HepG2 (cell line): Measurements from ENCODE around the gene ANKS3. TPM values are rescaled to one million over a fixed set of nuclear protein-coding genes. Genes with fewer than 3 reads are reported as not detected.

Source experiments
- ATF1 ChIP-seq: IDR thresholded peaks from 2 replicates; pipeline ENCODE4 v1.6.1; 2016; ENCODE audit warnings: mild to moderate bottlenecking, control low read depth
- EED ChIP-seq: sonication (generic); formaldehyde crosslinking; IDR thresholded peaks from 2 replicates; pipeline ENCODE4 v1.5.0; 2020; ENCODE audit warnings: mild to moderate bottlenecking, missing genetic modification reagents
- EZH2 ChIP-seq: conservative IDR thresholded peaks from 2 replicates; pipeline ENCODE4 v1.6.1; 2012; ENCODE audit warnings: mild to moderate bottlenecking, low read depth, low read length, moderate library complexity
- FOXP1 ChIP-seq, 2 experiments: fragments of 450-650 bp in 1 of 2; IDR thresholded peaks; 2 replicates each; pipeline ENCODE4 v1.6.1; 2017 to 2018; ENCODE audit warnings: antibody characterized with exemption in 1 of 2
- HNRNPK ChIP-seq: fragments of 200-400 bp; formaldehyde crosslinking; IDR thresholded peaks from 2 replicates; pipeline ENCODE4 v1.6.1; 2018; ENCODE audit warnings: low read length, low read depth, moderate library complexity, mild to moderate bottlenecking; ENCODE audit not compliant: poor library complexity, severe bottlenecking
- KDM5A ChIP-seq: fragments of 200-600 bp; sonication (generic); IDR thresholded peaks from 2 replicates; pipeline ENCODE4 v1.7.0; 2018; ENCODE audit warnings: antibody characterized with exemption, mild to moderate bottlenecking, low read length, borderline replicate concordance
- KLF11 ChIP-seq: IDR thresholded peaks from 2 replicates; pipeline ENCODE4 v1.6.1; 2016; ENCODE audit warnings: missing compliant biosample characterization
- MEIS1 ChIP-seq: sonication (generic); formaldehyde crosslinking; IDR thresholded peaks from 2 replicates; pipeline ENCODE4 v1.9.0; 2021; ENCODE audit warnings: mild to moderate bottlenecking, missing genetic modification reagents, moderate library complexity, borderline replicate concordance
- NCOA1 ChIP-seq: sonication (generic); formaldehyde crosslinking; IDR thresholded peaks from 2 replicates; pipeline ENCODE4 v1.9.0; 2021; ENCODE audit warnings: missing genetic modification reagents
- NFE2L2 ChIP-seq: fragments of 150-350 bp; IDR thresholded peaks from 2 replicates; pipeline ENCODE4 v1.6.1; 2014; ENCODE audit warnings: low read length
- PRMT3 ChIP-seq: sonication (generic); formaldehyde crosslinking; IDR thresholded peaks from 2 replicates; pipeline ENCODE4 v1.8.1; 2022; ENCODE audit warnings: low read depth, mild to moderate bottlenecking, moderate library complexity, missing genetic modification reagents, borderline replicate concordance
- SOX13 ChIP-seq, 3 experiments: fragments of 450-650 bp in 1 of 3; sonication (generic) in 1 of 3; formaldehyde crosslinking in 1 of 3; IDR thresholded peaks in 2 of 3; conservative IDR thresholded peaks in 1 of 3; 2 replicates each; pipeline versions ENCODE4 v1.5.0 to v1.6.1; 2016 to 2020; ENCODE audit warnings: antibody characterized with exemption in 1 of 3, mild to moderate bottlenecking in 1 of 3, missing compliant biosample characterization in 1 of 3, missing genetic modification reagents in 1 of 3, moderate library complexity in 1 of 3
- STAG1 ChIP-seq: sonication (generic); formaldehyde crosslinking; IDR thresholded peaks from 2 replicates; pipeline ENCODE4 v1.4.0; 2020; ENCODE audit warnings: missing genetic modification reagents
- ZC3H13 ChIP-seq: sonication (generic); formaldehyde crosslinking; IDR thresholded peaks from 2 replicates; pipeline ENCODE4 v1.8.1; 2023; ENCODE audit warnings: mild to moderate bottlenecking, missing genetic modification reagents, moderate library complexity
- ZNF44 ChIP-seq: sonication (generic); formaldehyde crosslinking; IDR thresholded peaks from 2 replicates; pipeline ENCODE4 v1.5.1; 2020; ENCODE audit warnings: mild to moderate bottlenecking, missing genetic modification reagents
- ZNF598 ChIP-seq: sonication (generic); formaldehyde crosslinking; IDR thresholded peaks from 2 replicates; pipeline ENCODE4 v1.5.1; 2020; ENCODE audit warnings: mild to moderate bottlenecking, missing genetic modification reagents, borderline replicate concordance
- ZNF605 ChIP-seq: sonication (generic); formaldehyde crosslinking; IDR thresholded peaks from 2 replicates; pipeline ENCODE4 v1.8.0; 2022; ENCODE audit warnings: mild to moderate bottlenecking, missing genetic modification reagents
- ZNF782 ChIP-seq: sonication (generic); formaldehyde crosslinking; IDR thresholded peaks from 2 replicates; pipeline ENCODE4 v1.4.0; 2020; ENCODE audit warnings: missing genetic modification reagents, mild to moderate bottlenecking, borderline replicate concordance
- polyA plus RNA-seq, 8 experiments: library from polyadenylated mRNA; depleted of rRNA in 3 of 8; stranded (reverse) in 7 of 8; unstranded in 1 of 8; fragments of >200 nt; fragmentation: Illumina TruSeq in 4 of 8; extraction: Trizol in 4 of 8; gene quantifications; 2 replicates each; pipeline versions ENCODE4 v1.2.1 to v1.2.3, GENCODE V29; 2011 to 2016; ENCODE audit warnings: low read depth in 4 of 8, missing spikeins in 1 of 8, mixed read lengths in 1 of 8; ENCODE audit not compliant: insufficient read depth in 1 of 8
- total RNA-seq, 5 experiments: library from RNA; depleted of rRNA; stranded (reverse); fragments of >200 nt; fragmentation: Illumina TruSeq; extraction: Trizol; gene quantifications; 2 replicates each; pipeline ENCODE4 v1.2.3, GENCODE V29; 2016; ENCODE audit warnings: low read depth in 1 of 5
- TF ChIP-seq, protein P1 (sequence below): sonication (generic); formaldehyde crosslinking; IDR thresholded peaks from 2 replicates; pipeline ENCODE4 v1.9.0; 2021; ENCODE audit warnings: missing genetic modification reagents, borderline replicate concordance
- TF ChIP-seq, protein P2 (sequence below): sonication (generic); formaldehyde crosslinking; IDR thresholded peaks from 2 replicates; pipeline ENCODE4 v1.4.0; 2020; ENCODE audit warnings: missing genetic modification reagents, borderline replicate concordance
- TF ChIP-seq, protein P3 (sequence below): sonication (generic); formaldehyde crosslinking; IDR thresholded peaks from 2 replicates; pipeline ENCODE4 v1.8.1; 2023; ENCODE audit warnings: mild to moderate bottlenecking, inconsistent platforms, moderate library complexity, missing genetic modification reagents, borderline replicate concordance

ANKS3 gene
- total and polyA plus RNA-seq, 2 of the 13 experiments (the other 11 are each of a cell fraction or from before 2014, with no cell fraction given) = 11.4 to 15.9 TPM

DNA sequence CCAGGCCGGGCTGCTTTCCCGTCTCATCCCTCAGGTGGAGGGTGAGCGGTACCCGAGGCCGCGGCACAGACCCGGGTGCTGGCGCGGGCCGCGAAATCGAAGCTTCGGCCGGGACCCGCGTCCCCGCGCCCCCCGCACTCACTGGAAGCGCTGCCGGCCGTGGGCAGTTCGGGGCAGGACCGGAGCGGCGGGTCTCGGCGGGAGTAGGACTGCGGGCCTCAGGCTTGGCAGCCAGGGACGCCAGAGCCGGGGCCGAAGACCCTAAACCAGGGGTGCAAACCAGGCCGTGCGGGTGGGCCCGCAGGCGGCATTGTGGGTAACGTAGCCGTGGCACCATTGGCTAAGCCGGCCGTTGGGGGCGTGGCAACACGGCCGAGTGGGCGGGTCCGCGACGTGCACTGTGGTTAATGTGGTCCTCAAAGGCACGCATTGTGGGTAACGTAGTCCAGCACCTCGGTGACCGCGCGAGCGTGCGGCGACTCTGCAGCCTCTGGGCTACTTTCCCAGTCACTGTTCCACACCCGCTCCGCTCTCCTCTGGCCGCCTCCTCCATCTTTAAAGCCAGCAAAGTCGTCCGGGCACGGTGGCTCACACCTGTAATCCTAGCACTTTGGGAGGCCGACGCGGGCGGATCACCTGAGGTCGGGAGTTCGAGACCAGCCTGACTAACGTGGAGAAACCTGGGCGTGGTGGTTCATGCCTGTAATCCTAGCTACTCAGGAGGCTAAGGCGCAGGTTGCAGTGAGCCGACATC lies 33.0 kb upstream of the ANKS3 start, which contains the start of gene ZNF500 (continued):
- TF ChIP-seq ZC3H13 (CRISPR knock-in tag) (no peak; the same call in 1 of the 2 replicates), ZNF605 (CRISPR knock-in tag) (peak; percentile 75), HNRNPK (peak; percentile 34), STAG1 (CRISPR knock-in tag) (no peak), PRMT3 (CRISPR knock-in tag) (no peak), ZNF44 (CRISPR knock-in tag) (no peak), MEIS1 (CRISPR knock-in tag) (no peak), NFE2L2 (no peak), FOXP1 (IDR thresholded peaks at IDR 0.05) (no peak), FOXP1 (CRISPR knock-in tag; IDR thresholded peaks at IDR 0.05) (no peak), KDM5A (peak; percentile 79), KLF11 (0 out of 2 replicates have a peak, but pooled peaks have one; percentile 68), ZNF782 (CRISPR knock-in tag) (peak; percentile 53; the same call in 1 of the 2 replicates), SOX13 (IDR thresholded peaks at IDR 0.05) (no peak), SOX13 (CRISPR knock-in tag; conservative IDR thresholded peaks at IDR 0.05 in 1 of 2, IDR thresholded peaks at IDR 0.05 in 1 of 2) (no peak), ZNF598 (peak; percentile 82; the same call in 1 of the 2 replicates), ATF1 (CRISPR knock-in tag) (no peak), NCOA1 (no peak), EZH2 (no peak), EED (CRISPR knock-in tag) (no peak)
- TF ChIP-seq, protein P1, sequence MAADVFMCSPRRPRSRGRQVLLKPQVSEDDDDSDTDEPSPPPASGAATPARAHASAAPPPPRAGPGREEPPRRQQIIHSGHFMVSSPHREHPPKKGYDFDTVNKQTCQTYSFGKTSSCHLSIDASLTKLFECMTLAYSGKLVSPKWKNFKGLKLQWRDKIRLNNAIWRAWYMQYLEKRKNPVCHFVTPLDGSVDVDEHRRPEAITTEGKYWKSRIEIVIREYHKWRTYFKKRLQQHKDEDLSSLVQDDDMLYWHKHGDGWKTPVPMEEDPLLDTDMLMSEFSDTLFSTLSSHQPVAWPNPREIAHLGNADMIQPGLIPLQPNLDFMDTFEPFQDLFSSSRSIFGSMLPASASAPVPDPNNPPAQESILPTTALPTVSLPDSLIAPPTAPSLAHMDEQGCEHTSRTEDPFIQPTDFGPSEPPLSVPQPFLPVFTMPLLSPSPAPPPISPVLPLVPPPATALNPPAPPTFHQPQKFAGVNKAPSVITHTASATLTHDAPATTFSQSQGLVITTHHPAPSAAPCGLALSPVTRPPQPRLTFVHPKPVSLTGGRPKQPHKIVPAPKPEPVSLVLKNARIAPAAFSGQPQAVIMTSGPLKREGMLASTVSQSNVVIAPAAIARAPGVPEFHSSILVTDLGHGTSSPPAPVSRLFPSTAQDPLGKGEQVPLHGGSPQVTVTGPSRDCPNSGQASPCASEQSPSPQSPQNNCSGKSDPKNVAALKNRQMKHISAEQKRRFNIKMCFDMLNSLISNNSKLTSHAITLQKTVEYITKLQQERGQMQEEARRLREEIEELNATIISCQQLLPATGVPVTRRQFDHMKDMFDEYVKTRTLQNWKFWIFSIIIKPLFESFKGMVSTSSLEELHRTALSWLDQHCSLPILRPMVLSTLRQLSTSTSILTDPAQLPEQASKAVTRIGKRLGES (CRISPR knock-in tag) = no peak
- TF ChIP-seq, protein P2, sequence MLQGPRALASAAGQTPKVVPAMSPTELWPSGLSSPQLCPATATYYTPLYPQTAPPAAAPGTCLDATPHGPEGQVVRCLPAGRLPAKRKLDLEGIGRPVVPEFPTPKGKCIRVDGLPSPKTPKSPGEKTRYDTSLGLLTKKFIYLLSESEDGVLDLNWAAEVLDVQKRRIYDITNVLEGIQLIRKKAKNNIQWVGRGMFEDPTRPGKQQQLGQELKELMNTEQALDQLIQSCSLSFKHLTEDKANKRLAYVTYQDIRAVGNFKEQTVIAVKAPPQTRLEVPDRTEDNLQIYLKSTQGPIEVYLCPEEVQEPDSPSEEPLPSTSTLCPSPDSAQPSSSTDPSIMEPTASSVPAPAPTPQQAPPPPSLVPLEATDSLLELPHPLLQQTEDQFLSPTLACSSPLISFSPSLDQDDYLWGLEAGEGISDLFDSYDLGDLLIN = no peak
- TF ChIP-seq, protein P3, sequence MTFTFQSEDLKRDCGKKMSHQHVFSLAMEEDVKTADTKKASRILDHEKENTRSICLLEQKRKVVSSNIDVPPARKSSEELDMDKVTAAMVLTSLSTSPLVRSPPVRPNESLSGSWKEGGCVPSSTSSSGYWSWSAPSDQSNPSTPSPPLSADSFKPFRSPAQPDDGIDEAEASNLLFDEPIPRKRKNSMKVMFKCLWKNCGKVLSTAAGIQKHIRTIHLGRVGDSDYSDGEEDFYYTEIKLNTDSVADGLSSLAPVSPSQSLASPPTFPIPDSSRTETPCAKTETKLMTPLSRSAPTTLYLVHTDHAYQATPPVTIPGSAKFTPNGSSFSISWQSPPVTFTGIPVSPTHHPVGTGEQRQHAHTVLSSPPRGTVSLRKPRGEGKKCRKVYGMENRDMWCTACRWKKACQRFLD (CRISPR knock-in tag) = 0 out of 2 replicates have a peak, but pooled peaks have one; percentile 53
